ENCODE results near the gene SAMD4B. TPM values are rescaled to one million over a fixed set of nuclear protein-coding genes. Genes with fewer than 3 reads are reported as not detected.

The SAMD4B gene
- total and polyA plus RNA-seq, 2 of the 8 experiments (the other 6 are each of a cell fraction or from before 2014, with no cell fraction given): 137 to 158 TPM

DNA sequence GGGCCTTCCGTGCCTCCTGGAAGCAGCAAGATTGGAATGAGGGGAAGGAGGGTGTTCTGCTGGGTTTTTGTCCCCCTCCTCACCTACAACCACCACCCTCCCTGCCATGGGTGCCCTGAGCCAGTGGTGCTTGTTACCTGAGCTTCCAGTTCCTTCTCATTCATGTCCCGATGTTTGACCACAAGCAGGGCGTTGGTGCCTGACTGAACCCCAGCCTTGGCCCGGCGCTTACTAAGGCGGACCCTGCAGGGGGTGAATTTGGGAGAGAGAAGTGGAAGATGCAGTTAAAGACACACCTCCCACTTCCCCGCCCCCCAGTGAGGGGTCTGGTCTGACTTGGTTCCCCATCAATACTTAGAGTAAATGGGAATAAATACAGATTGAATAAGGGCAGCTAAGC is 44.3 kb downstream of the SAMD4B start (continued):
- TF ChIP-seq SP2 (IDR thresholded peaks at IDR 0.05; ENCODE audit: low read length): no peak
- no peak for TF ChIP-seq EGR1 (IDR thresholded peaks at IDR 0.05; ENCODE audit: borderline replicate concordance, low read depth, low read length)

Data from H1 (cell line).